A673 (cell line): ENCODE results near the gene IL20RA. TPM values are rescaled to one million over a fixed set of nuclear protein-coding genes. Genes with fewer than 3 reads are reported as not detected.

Source experiments
- BruUV-seq: library from RNA; stranded (reverse); fragments of 400-500 nt; replicated peaks from 2 replicates; lab custom pipeline; 2021; lab: Mats Ljungman, UMichigan
- CTCF ChIA-PET: fragments of 300-600 bp; sonication (Branson Sonifier 250); formaldehyde crosslinking; loops from one replicate; lab custom pipeline; 2022; ENCODE audit warnings: antibody characterized with exemption; lab: Charles Lee
- POLR2A ChIA-PET: fragments of 300-600 bp; sonication (Branson Sonifier 250); formaldehyde crosslinking; loops from one replicate; lab custom pipeline; 2022; ENCODE audit warnings: antibody characterized with exemption; ENCODE audit not compliant: low non-redundant PET; lab: Charles Lee
- DNase-seq: peaks from one replicate; pipeline ENCODE4 v3.0.0-alpha.2; 2015; ENCODE audit warnings: low spot score
- H3K27ac ChIP-seq: fragments of 200-600 bp; sonication (generic); 2 replicates; pipeline ENCODE4 v1.5.1; 2016; ENCODE audit warnings: mixed run types, low read depth, mild to moderate bottlenecking, mixed read lengths, antibody characterized with exemption, low read length; ENCODE audit not compliant: poor library complexity, severe bottlenecking
- H3K27me3 ChIP-seq: fragments of 200-600 bp; sonication (generic); replicated peaks from 2 replicates; pipeline ENCODE4 v1.6.1; 2017; ENCODE audit warnings: mixed run types, low read depth, mild to moderate bottlenecking, mixed read lengths, antibody characterized with exemption, low read length; ENCODE audit not compliant: insufficient read depth, poor library complexity
- H3K36me3 ChIP-seq: fragments of 200-600 bp; sonication (generic); 2 replicates; pipeline ENCODE4 v1.6.1; 2016; ENCODE audit warnings: mixed run types, mild to moderate bottlenecking, mixed read lengths, antibody characterized with exemption, low read length; ENCODE audit not compliant: insufficient read depth, poor library complexity, severe bottlenecking
- H3K4me1 ChIP-seq: fragments of 200-600 bp; sonication (generic); 2 replicates; pipeline ENCODE4 v1.6.1; 2017; ENCODE audit warnings: mixed run types, mild to moderate bottlenecking, mixed read lengths, antibody characterized with exemption, low read length; ENCODE audit not compliant: insufficient read depth, poor library complexity, severe bottlenecking
- H3K4me3 ChIP-seq: fragments of 200-600 bp; sonication (generic); 2 replicates; pipeline ENCODE4 v1.5.1; 2016; ENCODE audit warnings: low read depth, mixed run types, mild to moderate bottlenecking, mixed read lengths, low read length; ENCODE audit not compliant: poor library complexity, severe bottlenecking
- H3K9me3 ChIP-seq: fragments of 200-600 bp; sonication (generic); 2 replicates; pipeline ENCODE4 v1.6.1; 2016; ENCODE audit warnings: mixed run types, low read depth, mild to moderate bottlenecking, mixed read lengths, antibody characterized with exemption, low read length; ENCODE audit not compliant: poor library complexity, severe bottlenecking
- CTCF ChIP-seq: fragments of 300-800, 200-600 bp; sonication (generic); conservative IDR thresholded peaks from 2 replicates; pipeline ENCODE4 v1.5.1; 2017; ENCODE audit warnings: low read depth, mild to moderate bottlenecking, antibody characterized with exemption, low read length, moderate library complexity, mixed read lengths
- EZH2 ChIP-seq: fragments of 200-600 bp; sonication (generic); IDR thresholded peaks from 2 replicates; pipeline ENCODE4 v1.6.1; 2017; ENCODE audit warnings: borderline replicate concordance, low read depth, mild to moderate bottlenecking, mixed read lengths, antibody characterized with exemption, low read length; ENCODE audit not compliant: poor library complexity, severe bottlenecking
- intact Hi-C: fragments of 100-400 bp; cut with micrococcal nuclease; formaldehyde crosslinking; loops from one replicate; pipeline ENCODE4 v1.10.0; 2022; ENCODE audit not compliant: unreplicated experiment
- total RNA-seq: library from RNA; stranded (reverse); gene quantifications from 2 replicates; pipeline ENCODE4 v1.2.3, GENCODE V29; 2021

Gene IL20RA
- total RNA-seq, 1 experiment from 2014 or later = not detected

- TF ChIP-seq EZH2 (no peak), CTCF (no peak)
- Histone ChIP-seq H3K27ac (no peak overlapping the region), H3K36me3 (no peaks in the 10 kb centered on the region), H3K27me3 (peaks cover 23% of the 10 kb centered on the region), H3K4me1 (no peaks in the 10 kb centered on the region), H3K9me3 (no peaks in the 10 kb centered on the region), H3K4me3 (no peak overlapping the region)
- DNase-seq = no peak
- CTCF ChIA-PET = no interaction called here
- BruUV-seq = no TSS peak
- intact Hi-C loops = no loop called here
- POLR2A ChIA-PET = no interaction called here
These were observed 49.2 kb downstream of the IL20RA start for GRCh38 chr6:136995521-136995920.

- no peaks in the 10 kb centered on the region for H3K9me3 ChIP-seq
- H3K36me3 ChIP-seq = no peaks in the 10 kb centered on the region
- intact Hi-C loops = no loop called here
- TF ChIP-seq CTCF (no peak), EZH2 (no peak)
- no TSS peak for BruUV-seq
- H3K4me3 ChIP-seq = no peak overlapping the region
- no peak overlapping the region for H3K27ac ChIP-seq
- ChIA-PET CTCF (no interaction called here), POLR2A (no interaction called here)
- H3K4me1 ChIP-seq = no peaks in the 10 kb centered on the region
- peaks cover 30% of the 10 kb centered on the region for H3K27me3 ChIP-seq
- DNase-seq = no peak
These were observed 50.0 kb downstream of the IL20RA start for GRCh38 chr6:136994782-136995181.

- ChIA-PET POLR2A (interaction anchor here (0.6 kb wide), 1 partner anchor 1558 kb away, joined by 5 read pairs; no protein-coding TSS in a partner anchor), CTCF (no interaction called here)
- DNase-seq = no peak
- TF ChIP-seq EZH2 (no peak), CTCF (no peak)
- no TSS peak for BruUV-seq
- Histone ChIP-seq H3K4me1 (no peaks in the 10 kb centered on the region), H3K9me3 (no peaks in the 10 kb centered on the region), H3K4me3 (no peak overlapping the region), H3K27ac (no peak overlapping the region), H3K27me3 (peaks cover 57% of the 10 kb centered on the region), H3K36me3 (no peaks in the 10 kb centered on the region)
- intact Hi-C loops = no loop called here
These were observed 52.7 kb downstream of the IL20RA start for GRCh38 chr6:136992113-136992512.
